ENCODE results near the gene GLP2R.

- TF ChIP-seq GATA2 (IDR thresholded peaks at IDR 0.05; ENCODE audit: low read depth, low read length) (no peak), GATA3 (IDR thresholded peaks at IDR 0.05; ENCODE audit: low read depth, low read length) (no peak)
These were observed 109.7 kb downstream of the GLP2R start for GRCh38 chr17:9935408-9935807.
